Measurements from ENCODE around the gene CNP.

- no peak for TF ChIP-seq YY1 (IDR thresholded peaks at IDR 0.05; ENCODE audit: low read depth, low read length)
- TF ChIP-seq JUN (IDR thresholded peaks at IDR 0.05; ENCODE audit: low read depth, low read length) = no peak
- 0 out of 3 replicates have a peak, but pooled peaks of 1 of the 2 experiments have one; percentile 7 for TF ChIP-seq POLR2A (IDR thresholded peaks at IDR 0.05; ENCODE audit: control extremely low read depth in 1 of 2, low read depth in 2 of 2, low read length in 2 of 2)
- no peak for TF ChIP-seq EGR1 (IDR thresholded peaks at IDR 0.05; ENCODE audit: borderline replicate concordance, low read depth, low read length)
- TF ChIP-seq CTCF (IDR thresholded peaks at IDR 0.05; ENCODE audit: control extremely low read depth in 1 of 3, insufficient read depth in 1 of 3, low read depth in 1 of 3, low read length in 3 of 3) = no peak
- TF ChIP-seq TAF7 (optimal IDR thresholded peaks at IDR 0.05; ENCODE audit: borderline replicate concordance, low read depth, low read length) = no peak
- no peak for TF ChIP-seq TEAD4 (IDR thresholded peaks at IDR 0.05; ENCODE audit: low read depth, low read length)
- no peak for TF ChIP-seq EZH2 (IDR thresholded peaks at IDR 0.05; ENCODE audit: low read depth, low read length, severe bottlenecking)
- TF ChIP-seq POLR2AphosphoS5 (IDR thresholded peaks at IDR 0.05; ENCODE audit: low read depth, low read length) = no peak; the same call in 1 of the 2 replicates
- no peak for TF ChIP-seq RBBP5 (IDR thresholded peaks at IDR 0.05; ENCODE audit: borderline replicate concordance, low read depth, low read length)
- TF ChIP-seq SUZ12 (IDR thresholded peaks at IDR 0.05; ENCODE audit: low read length) = no peak
- no peak for TF ChIP-seq USF2 (IDR thresholded peaks at IDR 0.05; ENCODE audit: low read length)
- no peak for TF ChIP-seq EP300 (IDR thresholded peaks at IDR 0.05; ENCODE audit: borderline replicate concordance in 1 of 2, low read depth in 2 of 2, low read length in 2 of 2)
- no peak for TF ChIP-seq CBX5 (IDR thresholded peaks at IDR 0.05; ENCODE audit: low read depth, low read length)
Observed at GRCh38 chr17:41973408-41973811, 6.8 kb downstream of the CNP start.

Measured in H1 (cell line).